CD4-positive, alpha-beta T cell (primary cell): ENCODE data around the gene CELSR2. TPM values are rescaled to one million over a fixed set of nuclear protein-coding genes. Genes with fewer than 3 reads are reported as not detected.

Experiments used
- ATAC-seq: fragments of 200-7000 bp; cut with Tn5 transposase; one replicate; pipeline ENCODE4 v1.10.0; 2022; ENCODE audit warnings: mild to moderate bottlenecking; ENCODE audit not compliant: poor library complexity
- CTCF ChIA-PET: fragments of 350-600 bp; sonication (Branson Sonifier 250); formaldehyde crosslinking; loops from one replicate; lab custom pipeline; 2021; ENCODE audit warnings: antibody characterized with exemption, inconsistent platforms; lab: Charles Lee
- POLR2A ChIA-PET: fragments of 350-600 bp; sonication (Branson Sonifier 250); formaldehyde crosslinking; loops from one replicate; lab custom pipeline; 2021; ENCODE audit warnings: antibody characterized with exemption, inconsistent platforms; lab: Charles Lee
- DNase-seq, 14 experiments: peaks; one replicate each; pipeline ENCODE4 v3.0.0-alpha.2; 2013 to 2020; ENCODE audit warnings: mixed read lengths in 2 of 14
- H3K27ac ChIP-seq, 2 donors: one replicate each; pipeline versions ENCODE4 v1.5.1 to v1.7.0; 2013; ENCODE audit warnings: low read length in 2 of 2, low read depth in 1 of 2, mild to moderate bottlenecking in 1 of 2
- H3K27me3 ChIP-seq, 2 experiments: 1 replicate in 1 of 2; 2 replicates in 1 of 2; pipeline versions ENCODE4 v1.6.1 to v1.7.0; 2013; ENCODE audit warnings: low read length in 2 of 2, control low read depth in 1 of 2, mild to moderate bottlenecking in 1 of 2, moderate library complexity in 1 of 2; ENCODE audit not compliant: insufficient read depth in 2 of 2, control insufficient read depth in 1 of 2
- H3K36me3 ChIP-seq: one replicate; pipeline ENCODE4 v1.6.1; 2013; ENCODE audit warnings: low read length, control low read depth; ENCODE audit not compliant: insufficient read depth
- H3K4me1 ChIP-seq: one replicate; pipeline ENCODE4 v1.6.1; 2013; ENCODE audit warnings: low read length, control low read depth; ENCODE audit not compliant: insufficient read depth
- H3K4me3 ChIP-seq: one replicate; pipeline ENCODE4 v1.5.1; 2013; ENCODE audit warnings: mild to moderate bottlenecking, low read length, moderate library complexity
- H3K9me3 ChIP-seq, 2 experiments: 1 replicate in 1 of 2; 2 replicates in 1 of 2; pipeline versions ENCODE4 v1.6.1 to v1.7.0; 2013; ENCODE audit warnings: low read length in 2 of 2, mild to moderate bottlenecking in 2 of 2, control low read depth in 1 of 2, moderate library complexity in 1 of 2; ENCODE audit not compliant: control insufficient read depth in 1 of 2, insufficient read depth in 1 of 2
- H3K27ac Mint-ChIP-seq: one replicate; pipeline ENCODE4 v1.8.0; 2020; ENCODE audit warnings: mixed read lengths
- H3K27me3 Mint-ChIP-seq: one replicate; pipeline ENCODE4 v1.8.0; 2021; ENCODE audit warnings: mixed read lengths
- H3K36me3 Mint-ChIP-seq: one replicate; pipeline ENCODE4 v1.8.0; 2021; ENCODE audit warnings: low read depth, mixed read lengths
- H3K4me1 Mint-ChIP-seq: one replicate; pipeline ENCODE4 v1.8.0; 2021; ENCODE audit warnings: low read depth, mixed read lengths
- H3K4me3 Mint-ChIP-seq: one replicate; pipeline ENCODE4 v1.8.0; 2020; ENCODE audit warnings: mild to moderate bottlenecking, mixed read lengths
- H3K9me3 Mint-ChIP-seq: one replicate; pipeline ENCODE4 v1.8.0; 2020; ENCODE audit warnings: mixed read lengths
- intact Hi-C, 2 experiments: fragments of 100-400 bp; cut with DNase I in 1 of 2; cut with micrococcal nuclease in 1 of 2; formaldehyde crosslinking; loops; one replicate each; pipeline versions ENCODE4 v1.15.1 to v1.9.0; 2023 to 2025; cut with DNase I, micrococcal nuclease
- total RNA-seq, 174 experiments: library from RNA in 2 of 174; stranded (reverse) in 2 of 174; gene quantifications; one replicate each; pipeline ENCODE4 v1.2.3 and lab custom pipeline; 2021 to 2026
- TF ChIP-seq, protein P1 (sequence below): fragments of 200-600 bp; IDR thresholded peaks from one replicate; pipeline ENCODE4 v1.8.0; 2022; ENCODE audit warnings: antibody characterized with exemption, mild to moderate bottlenecking

Gene CELSR2
- total RNA-seq, 2 experiments from 2014 or later: 3.6 TPM

GRCh38 chr1:109241841-109242345 lies 7.4 kb upstream of the CELSR2 start:
- intact Hi-C loops: no loop called here
- peaks cover 27% of the 10 kb centered on the region for H3K4me1 ChIP-seq
- peaks cover 23% of the 10 kb centered on the region for H3K36me3 ChIP-seq
- peaks cover 3 to 4% of the 10 kb centered on the region in 2 experiments for H3K27me3 ChIP-seq
- Mint-ChIP-seq H3K9me3 (no peaks in the 10 kb centered on the region), H3K27ac (peak overlapping the region; percentile 62), H3K36me3 (peaks cover 27% of the 10 kb centered on the region), H3K4me1 (peaks cover 25% of the 10 kb centered on the region), H3K4me3 (no peak overlapping the region), H3K27me3 (no peaks in the 10 kb centered on the region)
- H3K27ac ChIP-seq: no peak overlapping the region
- TF ChIP-seq, protein P1, sequence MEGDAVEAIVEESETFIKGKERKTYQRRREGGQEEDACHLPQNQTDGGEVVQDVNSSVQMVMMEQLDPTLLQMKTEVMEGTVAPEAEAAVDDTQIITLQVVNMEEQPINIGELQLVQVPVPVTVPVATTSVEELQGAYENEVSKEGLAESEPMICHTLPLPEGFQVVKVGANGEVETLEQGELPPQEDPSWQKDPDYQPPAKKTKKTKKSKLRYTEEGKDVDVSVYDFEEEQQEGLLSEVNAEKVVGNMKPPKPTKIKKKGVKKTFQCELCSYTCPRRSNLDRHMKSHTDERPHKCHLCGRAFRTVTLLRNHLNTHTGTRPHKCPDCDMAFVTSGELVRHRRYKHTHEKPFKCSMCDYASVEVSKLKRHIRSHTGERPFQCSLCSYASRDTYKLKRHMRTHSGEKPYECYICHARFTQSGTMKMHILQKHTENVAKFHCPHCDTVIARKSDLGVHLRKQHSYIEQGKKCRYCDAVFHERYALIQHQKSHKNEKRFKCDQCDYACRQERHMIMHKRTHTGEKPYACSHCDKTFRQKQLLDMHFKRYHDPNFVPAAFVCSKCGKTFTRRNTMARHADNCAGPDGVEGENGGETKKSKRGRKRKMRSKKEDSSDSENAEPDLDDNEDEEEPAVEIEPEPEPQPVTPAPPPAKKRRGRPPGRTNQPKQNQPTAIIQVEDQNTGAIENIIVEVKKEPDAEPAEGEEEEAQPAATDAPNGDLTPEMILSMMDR: no peak
- peak in 1 of 14 experiments; percentile 28 for DNase-seq
- no peak for ATAC-seq
- H3K9me3 ChIP-seq: no peaks in the 10 kb centered on the region
- ChIA-PET CTCF (no interaction called here), POLR2A (interaction anchor here (2.8 kb wide), 1 partner anchor 28 kb away, joined by 15 read pairs; the partner anchor contains the start of gene SARS1)
- H3K4me3 ChIP-seq: no peak overlapping the region

DNA sequence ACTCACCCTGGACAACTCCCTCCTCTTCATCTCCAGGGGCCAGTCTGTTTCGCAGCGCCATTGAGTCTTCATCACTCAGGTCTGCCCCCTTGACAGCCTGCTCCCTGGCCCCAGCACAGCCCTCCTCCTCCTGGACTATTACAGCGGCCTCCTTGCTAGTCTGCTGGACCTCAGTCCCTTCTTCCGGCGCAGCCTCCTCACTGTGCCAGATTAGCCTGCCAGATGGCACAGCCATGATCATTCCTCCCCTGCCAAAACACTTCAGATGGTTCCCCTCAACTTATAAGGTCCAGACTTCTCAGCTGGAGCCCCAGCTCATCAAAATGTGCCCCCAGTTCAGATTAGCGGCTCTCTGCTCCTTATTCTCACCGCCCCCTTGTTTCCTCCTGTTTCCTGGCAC lies 7.0 kb upstream of the CELSR2 start:
- POLR2A ChIA-PET: interaction anchor here (1.0 kb wide), 1 partner anchor 28 kb away, joined by 5 read pairs; the partner anchor contains the start of gene SARS1
- peak overlapping the region; percentile 62 for H3K27ac Mint-ChIP-seq

GRCh38 chr1:109243221-109243620 lies 6.1 kb upstream of the CELSR2 start:
- CTCF ChIA-PET: no interaction called here
- no peak for ATAC-seq
- no peak for DNase-seq
- Mint-ChIP-seq H3K9me3 (no peaks in the 10 kb centered on the region), H3K4me1 (peaks cover 25% of the 10 kb centered on the region), H3K27ac (no peak overlapping the region), H3K4me3 (no peak overlapping the region), H3K27me3 (no peaks in the 10 kb centered on the region), H3K36me3 (peaks cover 14% of the 10 kb centered on the region)
- POLR2A ChIA-PET: interaction anchor here (1.0 kb wide), 1 partner anchor 29 kb away, joined by 5 read pairs; the partner anchor contains the start of gene SARS1
- intact Hi-C loops: no loop called here
- Histone ChIP-seq H3K27me3 (peaks cover 3 to 7% of the 10 kb centered on the region in 2 experiments), H3K4me1 (peaks cover 27% of the 10 kb centered on the region), H3K4me3 (no peak overlapping the region), H3K27ac (no peak overlapping the region), H3K36me3 (peaks cover 9% of the 10 kb centered on the region), H3K9me3 (no peaks in the 10 kb centered on the region)
- TF ChIP-seq, protein P1: no peak

More for the DNA sequence above, 7.0 kb upstream of the CELSR2 start:
- CTCF ChIA-PET: no interaction called here
- H3K36me3 ChIP-seq: peaks cover 18% of the 10 kb centered on the region
- no peak overlapping the region for H3K27ac ChIP-seq
- ATAC-seq: no peak
- H3K36me3 Mint-ChIP-seq: peaks cover 22% of the 10 kb centered on the region
- DNase-seq: peak in 1 of 14 experiments; percentile 25
- H3K9me3 ChIP-seq: no peaks in the 10 kb centered on the region
- peaks cover 27% of the 10 kb centered on the region for H3K4me1 ChIP-seq
- H3K4me3 Mint-ChIP-seq: no peak overlapping the region
- no peaks in the 10 kb centered on the region for H3K9me3 Mint-ChIP-seq
- H3K27me3 ChIP-seq: peaks cover 3 to 7% of the 10 kb centered on the region in 2 experiments
- peaks cover 25% of the 10 kb centered on the region for H3K4me1 Mint-ChIP-seq
- no peak overlapping the region for H3K4me3 ChIP-seq
- no peaks in the 10 kb centered on the region for H3K27me3 Mint-ChIP-seq
- intact Hi-C loops: no loop called here
- TF ChIP-seq, protein P1: no peak
